MM.1S (cell line): ENCODE measurements around the gene KRT74.

ENCODE experiments used
- CTCF ChIP-seq: fragments of 300-600 bp; sonication (generic); IDR thresholded peaks from 2 replicates; pipeline ENCODE4 v1.5.1; 2016; ENCODE audit warnings: antibody characterized with exemption, low read length, mixed read lengths
- EZH2 ChIP-seq: fragments of 300-600 bp; sonication (generic); optimal IDR thresholded peaks from 2 replicates; pipeline ENCODE3; 2017; ENCODE audit warnings: low read depth, mild to moderate bottlenecking, antibody characterized with exemption, low read length, mixed read lengths
- EZH2phosphoT487 ChIP-seq: fragments of 300-600 bp; sonication (generic); IDR thresholded peaks from 2 replicates; pipeline ENCODE4 v1.6.1; 2018; ENCODE audit warnings: antibody characterized with exemption, low read length

GRCh38 chr12:52622349-52622748, 48.7 kb upstream of the KRT74 start:
- no peak for TF ChIP-seq CTCF
- TF ChIP-seq EZH2phosphoT487: no peak
- TF ChIP-seq EZH2: no peak
